Epidermal melanocyte (primary cell): ENCODE measurements around the gene ZAR1.

ENCODE experiments used
- DNase-seq: peaks from one replicate; pipeline ENCODE4 v3.0.0; 2011; ENCODE audit warnings: low spot score; ENCODE audit not compliant: insufficient read length

The ZAR1 gene

DNA sequence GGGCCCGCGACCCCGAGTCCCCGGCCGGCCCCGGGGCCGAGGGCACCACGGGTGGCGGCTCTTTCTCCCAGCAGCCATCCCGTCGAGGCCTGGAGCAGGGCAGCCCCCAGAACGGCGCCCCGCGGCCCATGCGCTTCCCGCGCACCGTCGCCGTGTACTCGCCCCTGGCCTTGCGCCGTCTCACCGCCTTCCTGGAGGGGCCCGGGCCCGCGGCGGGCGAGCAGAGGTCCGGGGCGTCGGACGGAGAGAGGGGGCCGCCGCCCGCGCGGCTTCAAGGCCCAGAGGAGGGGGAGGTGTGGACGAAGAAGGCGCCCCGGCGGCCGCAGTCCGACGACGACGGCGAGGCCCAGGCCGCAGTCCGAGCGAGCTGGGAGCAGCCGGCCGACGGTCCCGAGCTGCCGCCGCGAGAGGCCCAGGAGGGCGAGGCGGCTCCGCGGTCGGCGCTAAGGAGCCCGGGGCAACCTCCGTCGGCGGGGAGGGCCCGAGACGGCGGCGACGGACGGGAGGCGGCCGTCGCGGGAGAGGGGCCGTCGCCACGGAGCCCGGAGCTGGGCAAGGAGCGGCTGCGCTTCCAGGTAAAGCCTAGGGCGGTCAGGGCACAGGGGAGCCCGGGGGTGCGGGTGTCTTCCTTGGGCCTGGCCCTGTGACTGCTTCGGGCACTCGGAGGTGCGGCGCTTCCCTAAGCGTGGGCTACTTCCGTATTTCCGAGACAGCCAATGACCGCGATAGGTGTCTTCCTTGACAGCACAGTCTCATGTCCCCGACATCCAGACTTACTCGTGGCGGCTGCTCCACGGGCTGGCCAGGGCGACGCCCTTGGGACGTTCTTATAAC lies 845 bp downstream of the ZAR1 start:
- DNase-seq: no peak

DNA sequence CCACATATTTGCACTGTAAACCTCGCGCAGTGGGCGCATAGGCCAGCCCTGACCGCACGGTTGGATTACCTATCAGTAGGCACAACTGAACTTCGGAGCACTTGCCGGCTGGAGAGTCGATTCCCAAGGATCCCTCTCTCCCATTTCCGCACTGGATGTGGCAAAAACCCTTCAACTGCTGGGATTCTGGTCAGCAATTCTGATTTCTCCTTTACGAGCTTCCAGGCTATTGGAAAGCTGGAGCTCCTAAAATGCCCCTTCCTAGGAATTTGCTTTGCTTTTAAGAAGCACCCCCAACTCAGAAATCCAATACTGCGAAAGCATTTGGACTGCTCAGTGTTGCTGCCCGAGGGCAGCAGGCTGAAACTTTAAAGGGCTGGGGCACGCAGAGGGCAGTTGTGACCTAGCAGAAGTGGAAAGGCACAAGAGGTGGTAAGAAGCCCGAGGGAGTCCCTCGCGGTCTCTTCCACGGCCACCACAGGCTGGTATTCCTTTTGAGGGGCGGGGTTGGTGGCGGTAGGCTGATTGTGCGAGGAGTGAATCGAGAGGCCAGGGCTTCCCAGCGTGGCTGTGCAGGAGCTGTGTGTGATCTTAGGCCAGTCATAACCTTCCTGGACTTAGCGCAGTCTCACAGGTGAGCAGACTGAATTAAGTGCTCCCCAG lies 1.6 kb downstream of the ZAR1 start:
- DNase-seq: no peak

DNA sequence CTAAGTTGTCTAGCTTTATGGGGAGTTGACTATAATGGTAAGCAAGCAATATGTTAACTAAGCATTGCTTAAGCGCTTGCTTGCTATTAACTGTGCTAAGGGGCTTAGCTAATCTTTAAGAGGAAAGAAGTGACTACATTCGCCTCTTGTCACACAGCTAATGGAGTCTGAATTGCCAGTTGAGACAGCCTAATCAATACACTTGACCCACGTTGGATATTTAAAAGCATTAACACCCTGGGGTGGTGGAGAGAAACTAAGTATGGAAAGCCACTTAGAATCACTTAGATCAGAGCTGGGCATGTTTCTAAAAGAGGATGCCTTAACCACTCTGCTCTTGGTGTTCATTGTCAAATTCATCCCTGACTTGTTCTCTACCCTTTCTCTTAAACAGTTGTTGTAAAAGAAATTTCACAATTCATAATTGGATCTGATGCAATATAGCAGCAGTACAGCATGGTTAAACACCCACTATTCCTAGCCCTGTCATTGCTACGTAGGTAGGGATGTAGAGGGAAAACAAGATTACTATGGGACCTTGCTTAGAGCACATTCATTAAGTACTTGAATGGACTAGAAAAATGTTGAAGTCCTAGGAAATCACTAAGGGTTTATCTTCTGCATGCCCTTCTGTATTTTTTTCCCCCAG lies 3.5 kb downstream of the ZAR1 start:
- no peak for DNase-seq

DNA sequence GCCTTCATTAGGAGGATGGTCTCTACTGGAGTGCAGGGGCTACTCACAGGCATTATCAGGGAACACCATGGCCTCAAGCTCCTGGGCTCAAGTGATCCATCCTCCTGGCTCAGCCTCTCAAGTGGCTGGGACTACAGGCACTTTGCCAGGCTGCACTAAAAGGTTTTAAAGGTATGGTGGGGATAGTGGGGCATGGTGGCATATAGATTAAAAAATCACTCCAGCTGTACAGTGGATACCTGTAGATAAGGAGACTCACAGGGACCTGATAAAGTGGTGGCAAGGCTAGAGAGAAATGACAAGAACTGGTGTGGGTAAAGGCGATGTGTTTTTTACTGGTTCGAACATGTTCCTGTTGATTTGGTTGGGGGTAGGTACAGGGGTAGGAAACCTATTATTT lies 5.9 kb downstream of the ZAR1 start:
- no peak for DNase-seq

DNA sequence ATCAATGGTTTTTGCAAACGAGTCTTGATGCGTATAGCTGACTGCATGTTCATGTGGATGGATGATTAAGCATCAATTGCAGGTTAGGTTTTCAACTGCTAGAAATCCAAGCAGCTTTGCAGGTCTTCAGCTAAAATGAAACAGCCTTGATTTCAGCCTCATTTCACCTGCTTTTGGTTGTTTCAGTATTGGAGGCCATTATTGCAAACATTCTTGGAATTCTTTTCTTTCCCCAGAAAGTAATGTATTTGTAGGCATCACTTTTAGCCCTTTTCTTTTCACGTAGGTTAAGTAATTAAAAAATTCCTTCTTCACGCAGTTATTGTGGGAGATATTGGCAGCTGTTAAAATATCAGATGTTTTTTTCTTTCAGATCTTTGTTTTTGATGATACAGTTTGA lies 8.8 kb downstream of the ZAR1 start:
- no peak for DNase-seq

DNA sequence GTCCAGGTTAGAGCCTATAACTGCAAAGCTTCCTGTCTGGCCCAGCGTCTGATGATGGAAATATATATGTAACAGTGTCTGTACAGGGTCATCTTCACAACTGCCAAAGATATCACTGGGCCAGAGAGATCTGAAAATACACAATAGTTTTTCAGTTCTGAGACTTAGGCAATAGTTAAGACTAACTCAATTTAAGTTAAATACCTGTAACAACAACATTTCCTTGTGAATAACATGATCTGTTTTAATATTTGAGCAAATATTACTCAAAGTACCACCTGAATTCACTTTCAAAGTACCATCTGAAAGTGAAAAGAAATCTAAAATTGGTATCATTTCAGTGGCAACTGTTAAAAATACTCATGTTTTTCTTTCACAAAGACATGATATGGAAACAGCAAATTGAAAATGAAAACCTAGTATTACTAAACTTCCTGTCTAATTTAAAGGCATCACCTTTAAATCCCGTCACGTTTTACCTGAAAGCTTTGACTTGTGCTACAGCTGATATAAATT lies 9.6 kb downstream of the ZAR1 start:
- no peak for DNase-seq

DNA sequence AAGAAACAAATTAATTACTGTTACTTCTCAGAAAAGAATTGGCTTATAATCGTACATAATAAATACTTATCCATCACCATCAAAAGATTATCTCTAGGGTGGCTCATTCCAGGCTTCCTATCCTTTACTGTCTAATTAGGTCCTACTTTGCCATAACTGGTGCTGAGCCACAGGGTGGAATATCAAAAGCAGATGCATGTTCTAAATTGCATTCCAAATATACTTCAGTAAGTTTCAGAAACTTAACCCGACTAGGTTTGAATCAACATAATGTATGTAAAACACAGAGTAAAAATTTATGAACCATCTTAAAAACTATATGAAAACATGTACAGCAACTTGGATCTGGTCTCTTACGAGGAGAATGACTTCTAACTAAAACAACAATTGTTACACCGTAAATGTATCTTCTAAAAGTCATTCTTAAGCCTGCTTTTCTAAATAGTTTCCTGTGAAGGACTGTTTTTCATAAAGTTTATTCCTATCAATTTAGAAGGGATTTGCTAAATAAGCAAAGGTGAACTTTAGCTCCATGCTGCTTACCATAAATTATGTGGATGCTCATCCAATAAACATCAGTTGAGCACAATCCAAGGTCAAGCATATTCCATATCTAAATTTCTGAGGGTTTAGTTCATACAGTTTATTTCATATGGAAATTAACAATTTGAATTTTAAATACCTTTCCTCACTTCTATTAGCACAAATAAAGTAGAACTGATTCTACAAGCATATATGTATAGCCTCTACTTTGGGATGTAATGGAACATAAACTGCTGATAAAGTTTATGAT lies 13.4 kb downstream of the ZAR1 start:
- DNase-seq: no peak

DNA sequence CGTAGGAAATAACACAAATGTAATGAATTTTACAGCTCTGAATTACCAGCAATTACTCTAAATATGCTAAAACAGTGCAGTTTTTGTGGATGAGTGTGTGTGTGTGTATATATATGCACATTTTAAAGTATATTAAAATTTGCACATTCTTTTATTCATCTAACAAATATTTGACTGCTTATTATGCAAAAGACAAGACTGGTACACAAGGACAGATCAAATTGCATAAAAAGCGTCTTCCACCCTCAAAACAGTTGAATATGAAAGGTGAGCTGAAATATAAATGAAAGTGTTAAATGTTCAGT lies 13.9 kb downstream of the ZAR1 start:
- no peak for DNase-seq

DNA sequence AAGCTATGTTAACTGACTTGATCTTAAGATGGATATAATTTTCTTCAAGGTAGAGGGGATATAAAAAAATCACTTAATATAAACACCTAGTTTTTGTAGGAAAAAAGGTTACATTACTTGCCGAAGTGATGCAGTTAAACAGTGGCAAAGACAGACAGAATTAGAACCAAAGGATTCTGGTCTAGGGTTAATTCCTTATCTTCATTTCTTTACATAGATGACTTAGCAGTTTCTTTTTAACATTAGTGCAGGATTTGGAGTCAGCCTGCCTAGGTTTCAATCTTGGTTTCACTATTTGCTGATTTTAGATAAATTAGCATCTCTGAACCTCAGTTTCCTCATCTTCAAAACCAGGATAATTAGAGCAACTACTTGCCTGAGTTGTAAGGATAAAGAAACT lies 14.3 kb downstream of the ZAR1 start:
- DNase-seq: no peak

DNA sequence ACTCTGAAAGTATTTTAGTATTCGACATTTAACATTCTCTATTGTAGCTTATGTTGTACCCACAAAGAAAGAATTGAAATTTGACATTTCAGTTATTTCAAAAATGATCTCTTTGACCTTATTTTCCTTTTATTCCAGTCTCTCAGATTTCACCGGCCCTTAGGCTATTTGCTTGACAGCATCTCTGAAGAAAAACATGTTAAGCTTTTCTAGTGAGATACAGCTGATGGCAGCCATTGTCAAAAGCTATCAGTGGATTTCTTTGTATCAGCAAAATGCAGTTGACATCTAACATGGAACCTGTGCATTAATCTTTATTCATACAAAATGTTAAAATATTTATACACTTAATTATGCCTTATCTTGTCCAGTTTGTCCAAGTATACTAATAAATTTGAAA lies 16.7 kb downstream of the ZAR1 start:
- no peak for DNase-seq

DNA sequence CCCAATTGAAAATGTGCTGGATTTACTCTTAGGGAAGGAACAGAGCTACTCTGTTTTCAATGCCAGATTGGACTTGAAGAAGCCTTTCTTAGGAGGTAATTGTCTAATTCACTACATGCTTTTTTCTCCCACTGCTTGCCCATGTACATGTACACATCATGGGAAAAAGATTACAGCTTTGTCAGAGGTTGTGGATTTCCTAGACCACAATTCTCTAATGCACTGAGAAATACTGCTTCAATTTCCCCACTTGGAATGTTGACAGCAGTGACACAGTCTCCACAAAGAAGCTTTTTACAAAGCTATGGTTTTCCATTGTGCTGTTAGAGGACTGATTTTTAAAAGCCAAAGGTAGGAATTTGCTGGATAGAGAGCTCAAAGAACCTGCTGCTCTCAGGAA lies 19.5 kb downstream of the ZAR1 start:
- no peak for DNase-seq

DNA sequence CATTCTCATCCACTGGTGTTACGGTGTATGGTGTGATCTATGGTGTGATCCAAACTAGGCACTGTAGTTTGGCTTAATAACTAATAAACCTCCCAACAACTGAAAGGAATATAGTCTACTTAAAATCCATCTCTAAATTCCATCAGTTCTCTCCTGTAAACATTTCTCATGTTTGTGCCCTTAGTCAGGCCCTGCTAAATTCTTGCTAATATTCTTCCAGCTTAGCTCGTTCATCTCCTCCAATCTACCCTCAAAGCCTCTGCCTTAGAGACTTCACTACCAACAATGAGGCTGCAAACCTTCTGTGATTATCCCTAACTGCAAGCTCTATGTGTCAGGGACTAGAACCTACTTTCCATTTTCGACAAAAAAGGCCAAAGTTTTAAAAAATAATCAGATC lies 28.1 kb downstream of the ZAR1 start:
- DNase-seq: no peak

DNA sequence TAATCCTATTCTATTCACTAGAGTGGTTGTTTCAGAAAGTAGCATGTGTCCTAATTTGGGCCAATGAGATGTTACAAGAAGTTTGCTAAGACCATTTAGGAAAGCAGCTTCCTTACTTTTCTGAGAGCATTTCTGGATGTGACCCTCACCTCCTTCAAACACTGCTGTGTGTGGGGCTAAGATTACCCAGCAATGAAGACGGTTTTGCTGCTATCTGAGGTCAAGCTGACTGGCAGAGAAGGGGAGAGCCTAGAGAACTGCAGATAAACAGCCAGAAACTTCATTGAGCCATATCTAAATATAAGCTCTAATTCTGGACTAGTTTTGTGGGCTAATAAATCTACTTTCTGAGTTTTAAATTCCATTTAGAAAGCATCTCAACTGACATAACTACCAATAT lies 36.4 kb downstream of the ZAR1 start:
- DNase-seq: no peak

DNA sequence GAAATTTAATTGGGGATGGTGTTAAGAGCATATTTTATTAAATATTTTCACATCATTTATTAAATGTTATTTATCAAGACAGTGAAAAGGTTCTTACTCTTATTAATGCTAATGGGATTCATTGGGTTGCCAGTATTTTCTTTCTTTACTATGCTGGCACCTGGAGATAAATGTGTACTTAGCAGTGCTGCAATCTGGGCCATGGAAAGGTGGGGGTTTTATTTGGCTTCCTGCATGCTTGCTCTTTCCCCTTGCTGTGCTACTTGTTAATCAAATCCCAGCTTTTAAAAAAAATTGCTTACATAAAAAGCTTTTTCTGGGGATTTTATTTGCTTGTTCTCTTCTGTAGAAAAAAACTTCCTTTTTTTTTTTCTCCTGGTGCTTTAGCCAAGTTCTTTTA lies 48.3 kb downstream of the ZAR1 start:
- DNase-seq: no peak

DNA sequence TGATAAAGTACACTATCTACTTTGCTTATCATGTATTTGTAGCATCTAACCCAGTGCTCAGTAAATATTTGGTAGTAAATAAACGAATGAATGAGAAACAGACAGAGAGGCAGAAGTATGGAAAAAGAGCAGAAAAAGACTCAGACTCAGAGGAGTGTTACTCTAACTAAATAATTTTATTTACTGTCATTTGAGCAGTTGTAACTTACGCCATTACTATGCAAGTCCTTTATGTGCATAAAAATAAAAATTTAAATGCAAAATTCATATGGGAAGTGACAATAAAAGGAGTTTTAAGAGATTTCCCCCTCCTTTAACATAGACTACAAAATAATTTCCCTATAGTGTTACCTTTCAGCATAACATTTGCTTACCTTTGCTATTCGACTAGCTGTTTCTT lies 49.5 kb downstream of the ZAR1 start:
- DNase-seq: no peak

DNA sequence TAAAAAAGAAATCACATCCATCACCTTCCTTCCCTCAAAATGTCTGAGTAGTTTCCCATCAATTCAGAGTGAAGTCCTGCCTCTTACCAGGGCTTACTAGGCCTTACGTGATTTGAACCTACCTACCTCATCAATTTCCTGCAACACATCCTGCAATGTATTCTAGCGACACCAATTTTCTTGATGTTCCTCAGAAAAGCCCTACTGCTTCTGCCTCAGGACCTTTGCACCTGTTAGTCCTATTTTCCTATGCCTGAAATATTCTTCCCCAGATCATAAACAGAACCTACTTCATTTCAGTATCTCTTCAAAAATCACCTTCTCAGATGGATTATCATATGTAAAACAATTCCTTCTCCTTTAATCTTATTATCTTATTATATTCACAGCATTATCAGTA lies 52.8 kb downstream of the ZAR1 start:
- DNase-seq: no peak

DNA sequence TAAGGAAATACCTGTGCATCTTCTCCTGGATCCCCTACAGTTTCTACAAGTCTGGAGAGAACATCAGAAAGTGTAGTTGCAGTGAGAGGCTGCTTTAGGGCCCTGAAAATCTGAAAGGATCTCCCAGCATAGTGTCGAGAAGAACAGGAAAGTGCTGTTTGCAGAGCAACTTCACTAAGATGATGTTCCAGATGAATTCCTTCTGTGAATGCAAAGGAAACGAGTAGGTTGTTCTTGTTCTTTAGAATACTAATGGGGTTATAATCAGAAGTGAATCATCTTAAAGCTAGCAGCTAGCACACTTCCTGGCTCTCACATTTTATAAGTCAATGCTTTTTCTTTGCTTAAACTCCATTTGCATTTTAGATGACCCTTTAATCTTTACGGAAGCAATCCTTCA lies 53.7 kb downstream of the ZAR1 start:
- DNase-seq: no peak
